Duodenal mucosa (tissue), 2 donors: ENCODE data around the gene NANOS3.

Source experiments
- H3K27ac ChIP-seq: one replicate; pipeline ENCODE4 v1.7.0; 2013; ENCODE audit warnings: low read depth, low read length
- H3K27me3 ChIP-seq, 2 donors: one replicate each; pipeline ENCODE4 v1.7.0; 2013; ENCODE audit warnings: low read length in 2 of 2, control low read depth in 1 of 2; ENCODE audit not compliant: insufficient read depth in 2 of 2, control insufficient read depth in 1 of 2
- H3K36me3 ChIP-seq, 2 donors: one replicate each; pipeline ENCODE4 v1.7.0; 2013; ENCODE audit warnings: low read length in 2 of 2, control low read depth in 1 of 2; ENCODE audit not compliant: insufficient read depth in 2 of 2, control insufficient read depth in 1 of 2
- H3K4me1 ChIP-seq, 2 donors: one replicate each; pipeline ENCODE4 v1.7.0; 2013; ENCODE audit warnings: low read length in 2 of 2, control low read depth in 1 of 2; ENCODE audit not compliant: insufficient read depth in 2 of 2, control insufficient read depth in 1 of 2
- H3K4me3 ChIP-seq, 2 donors: one replicate each; pipeline ENCODE4 v1.7.0; 2013; ENCODE audit warnings: low read length in 2 of 2, low read depth in 1 of 2
- H3K9ac ChIP-seq, 2 donors: one replicate each; pipeline ENCODE4 v1.7.0; 2013; ENCODE audit warnings: low read length in 2 of 2, low read depth in 1 of 2
- H3K9me3 ChIP-seq, 2 donors: one replicate each; pipeline ENCODE4 v1.7.0; 2013; ENCODE audit warnings: low read length in 2 of 2, control low read depth in 1 of 2; ENCODE audit not compliant: control insufficient read depth in 1 of 2

NANOS3 gene

DNA sequence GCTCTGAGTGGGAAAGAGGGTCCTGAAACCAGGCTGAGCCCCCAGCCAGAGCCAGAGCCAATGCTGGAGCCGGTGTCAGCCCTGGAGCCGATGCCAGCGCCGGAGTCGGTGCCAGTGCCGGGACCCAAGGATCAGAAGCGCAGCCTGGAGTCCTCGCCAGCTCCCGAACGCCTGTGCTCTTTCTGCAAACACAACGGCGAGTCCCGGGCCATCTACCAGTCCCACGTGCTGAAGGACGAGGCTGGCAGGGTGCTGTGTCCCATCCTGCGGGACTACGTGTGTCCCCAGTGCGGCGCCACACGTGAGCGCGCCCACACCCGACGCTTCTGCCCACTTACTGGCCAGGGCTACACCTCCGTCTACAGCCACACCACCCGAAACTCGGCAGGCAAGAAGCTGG lies 369 bp downstream of the NANOS3 start:
- Histone ChIP-seq H3K27ac (no peak overlapping the region), H3K27me3 (no peaks in the 10 kb centered on the region), H3K36me3 (no peaks in the 10 kb centered on the region), H3K4me1 (peaks cover 28 to 35% of the 10 kb centered on the region in 2 donors), H3K4me3 (no peak overlapping the region), H3K9me3 (no peaks in the 10 kb centered on the region), H3K9ac (no peak overlapping the region)

DNA sequence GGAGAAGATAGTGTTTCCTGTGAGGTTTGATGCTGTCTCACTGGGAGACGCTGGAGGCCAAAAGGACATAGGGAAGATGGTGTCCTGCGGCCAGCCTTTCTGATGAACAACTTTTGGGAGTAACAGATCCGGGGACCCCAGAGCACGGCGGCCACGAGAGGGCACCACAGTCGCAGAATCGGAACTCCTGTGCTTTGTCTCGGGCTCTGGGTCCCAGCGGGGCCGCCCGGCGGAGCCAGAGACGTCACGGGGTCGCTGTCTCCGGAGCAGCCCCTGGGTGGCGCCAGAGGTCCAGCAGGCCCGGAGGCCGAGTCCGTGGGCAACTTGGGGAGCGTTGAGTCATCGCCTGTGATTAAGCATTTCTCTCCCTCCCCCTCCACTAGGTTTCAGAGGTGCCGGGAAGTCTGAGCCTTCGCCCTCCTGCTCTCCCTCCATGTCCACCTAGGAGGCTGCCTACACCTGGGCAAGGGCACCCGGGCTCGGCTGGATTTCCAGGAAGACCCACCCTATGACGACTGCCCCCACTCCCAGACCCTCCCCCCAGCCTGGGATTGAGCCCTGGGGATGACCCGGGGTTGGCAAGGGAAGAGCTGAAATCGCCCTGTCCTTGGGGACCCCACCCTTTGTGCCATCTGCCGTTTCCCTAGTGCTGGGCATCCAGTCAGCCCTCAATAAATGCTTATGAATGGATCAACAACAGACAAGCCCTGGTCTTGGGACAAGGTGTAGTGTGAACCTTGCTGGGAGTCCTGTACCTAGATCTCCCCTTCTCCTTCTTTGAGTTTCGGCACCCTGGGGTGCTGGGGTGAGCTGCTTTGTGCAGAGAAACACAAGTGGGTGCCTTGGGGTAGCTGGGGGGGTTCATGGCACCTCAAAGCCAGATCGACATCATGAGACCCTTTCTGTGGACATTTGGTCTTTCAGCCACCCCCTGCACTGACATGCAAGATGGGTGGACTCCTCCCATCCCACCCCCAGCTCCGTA lies 3.4 kb downstream of the NANOS3 start:
- peaks cover 40 to 53% of the 10 kb centered on the region in 2 donors for H3K4me1 ChIP-seq
- no peaks in the 10 kb centered on the region for H3K36me3 ChIP-seq
- no peaks in the 10 kb centered on the region for H3K9me3 ChIP-seq
- H3K4me3 ChIP-seq: peak overlapping the region; percentile 56 to 58
- H3K27me3 ChIP-seq: no peaks in the 10 kb centered on the region
- peak overlapping the region; percentile 49 to 66 for H3K9ac ChIP-seq
- peak overlapping the region; percentile 69 for H3K27ac ChIP-seq

DNA sequence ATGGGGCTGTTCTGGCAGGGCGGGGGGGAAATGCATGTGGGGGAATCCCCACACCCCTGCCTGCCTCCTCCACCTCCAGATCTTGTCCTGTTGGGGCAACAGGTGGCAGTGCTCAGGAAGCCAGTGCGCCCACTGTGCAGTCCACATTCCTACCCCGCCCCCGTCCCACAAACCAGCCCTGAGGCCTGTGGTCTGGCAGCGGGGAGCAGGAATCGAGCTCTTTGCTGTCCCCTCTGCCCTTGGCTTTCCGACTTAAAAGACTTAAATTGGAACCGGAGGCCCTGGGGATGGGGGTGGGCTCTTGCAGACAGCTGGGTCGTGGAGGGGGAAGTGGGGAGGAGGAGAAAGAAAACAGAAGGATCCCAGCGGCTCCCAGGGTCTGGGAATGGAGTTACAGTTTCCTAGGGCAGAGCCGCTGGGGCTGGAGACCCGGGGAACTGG lies 4.3 kb downstream of the NANOS3 start:
- H3K36me3 ChIP-seq: no peaks in the 10 kb centered on the region
- H3K27ac ChIP-seq: no peak overlapping the region
- no peaks in the 10 kb centered on the region for H3K27me3 ChIP-seq
- H3K9ac ChIP-seq: peak overlapping the region; percentile 36 to 47
- no peaks in the 10 kb centered on the region for H3K9me3 ChIP-seq
- H3K4me1 ChIP-seq: peaks cover 49 to 62% of the 10 kb centered on the region in 2 donors
- peak overlapping the region in 1 of 2 donors; percentile 1 for H3K4me3 ChIP-seq

DNA sequence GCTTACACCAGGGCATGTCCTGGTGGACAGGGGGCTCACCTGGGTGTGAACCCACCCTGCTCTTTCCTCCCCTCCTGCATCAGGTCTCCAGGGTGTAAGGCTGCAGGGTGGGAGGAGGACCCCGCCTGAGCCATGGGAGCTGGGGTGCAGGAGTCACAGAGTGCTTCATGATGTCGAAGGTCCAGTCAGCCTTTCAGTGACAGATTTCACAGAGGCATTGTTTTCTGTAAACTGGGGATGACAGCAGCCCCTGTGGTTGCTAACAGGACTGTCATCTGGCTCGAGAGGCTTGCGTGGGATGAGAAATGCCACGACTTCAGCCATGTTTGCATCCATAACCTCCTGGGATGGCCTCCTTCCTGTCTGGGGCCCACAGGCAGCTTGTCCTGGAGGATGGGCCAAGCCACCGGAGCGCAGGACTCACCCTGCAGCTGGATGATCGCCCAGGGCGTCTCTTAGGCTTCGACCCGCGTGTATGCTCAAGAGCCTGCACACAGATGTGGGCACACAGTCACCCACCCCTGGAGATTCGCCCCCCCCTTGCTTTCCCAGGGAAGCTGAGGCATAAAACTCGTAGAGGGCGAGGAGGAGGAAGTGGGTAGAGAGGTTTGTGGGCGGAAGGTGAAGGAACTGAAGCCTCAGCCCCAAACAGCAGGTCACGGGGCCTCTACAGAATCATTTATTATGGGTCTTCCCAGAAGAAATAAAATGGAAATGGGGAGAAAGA lies 4.9 kb downstream of the NANOS3 start:
- Histone ChIP-seq H3K9me3 (no peaks in the 10 kb centered on the region), H3K4me1 (peaks cover 49 to 67% of the 10 kb centered on the region in 2 donors), H3K4me3 (peak overlapping the region; percentile 1 to 21), H3K27me3 (no peaks in the 10 kb centered on the region), H3K27ac (no peak overlapping the region), H3K9ac (peak overlapping the region; percentile 36 to 47), H3K36me3 (no peaks in the 10 kb centered on the region)

DNA sequence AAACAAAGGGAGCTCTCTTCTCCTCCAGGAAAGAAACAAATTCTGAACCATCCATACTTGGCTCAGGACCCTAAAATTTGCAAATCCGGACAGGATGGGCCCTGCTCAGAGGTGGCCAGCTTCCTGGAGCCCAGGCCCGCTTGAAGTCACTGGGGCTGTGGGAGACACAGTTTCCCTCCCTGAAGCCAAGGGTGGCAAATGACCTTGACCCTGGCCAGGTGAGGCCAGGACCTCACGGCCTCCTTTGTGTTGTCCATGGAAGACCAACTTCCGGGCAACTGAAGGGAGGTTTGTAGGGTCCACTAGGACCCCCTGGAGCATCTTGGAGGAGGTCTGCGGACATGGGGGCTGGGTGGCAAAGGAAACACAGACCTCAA lies 5.5 kb downstream of the NANOS3 start:
- Histone ChIP-seq H3K9me3 (no peaks in the 10 kb centered on the region), H3K4me3 (no peak overlapping the region), H3K27ac (no peak overlapping the region), H3K36me3 (no peaks in the 10 kb centered on the region), H3K4me1 (peaks cover 51 to 67% of the 10 kb centered on the region in 2 donors), H3K9ac (peak overlapping the region in 1 of 2 donors; percentile 36), H3K27me3 (no peaks in the 10 kb centered on the region)

DNA sequence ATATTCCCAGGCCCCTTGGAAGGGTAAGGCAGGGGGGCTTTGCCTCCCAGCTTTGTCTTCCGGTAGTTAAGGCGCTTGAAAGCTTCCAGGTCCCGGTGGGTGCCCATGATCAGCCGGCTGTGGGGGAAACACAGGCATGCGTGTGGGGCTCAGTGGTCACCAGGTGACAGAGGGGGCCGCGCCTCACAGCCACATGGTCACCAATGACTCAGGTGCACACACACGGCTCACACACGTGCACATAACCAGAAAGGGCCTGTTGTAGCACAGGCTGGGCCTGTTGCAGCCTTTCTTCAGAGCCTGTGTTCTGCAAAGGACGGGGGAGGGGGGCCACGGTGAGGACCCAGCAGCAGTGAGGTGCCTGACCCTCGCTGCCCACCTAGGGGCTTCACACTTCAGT lies 5.9 kb downstream of the NANOS3 start:
- Histone ChIP-seq H3K9ac (no peak overlapping the region), H3K4me3 (no peak overlapping the region), H3K9me3 (no peaks in the 10 kb centered on the region), H3K4me1 (peaks cover 54 to 69% of the 10 kb centered on the region in 2 donors), H3K27me3 (no peaks in the 10 kb centered on the region), H3K27ac (no peak overlapping the region), H3K36me3 (no peaks in the 10 kb centered on the region)

DNA sequence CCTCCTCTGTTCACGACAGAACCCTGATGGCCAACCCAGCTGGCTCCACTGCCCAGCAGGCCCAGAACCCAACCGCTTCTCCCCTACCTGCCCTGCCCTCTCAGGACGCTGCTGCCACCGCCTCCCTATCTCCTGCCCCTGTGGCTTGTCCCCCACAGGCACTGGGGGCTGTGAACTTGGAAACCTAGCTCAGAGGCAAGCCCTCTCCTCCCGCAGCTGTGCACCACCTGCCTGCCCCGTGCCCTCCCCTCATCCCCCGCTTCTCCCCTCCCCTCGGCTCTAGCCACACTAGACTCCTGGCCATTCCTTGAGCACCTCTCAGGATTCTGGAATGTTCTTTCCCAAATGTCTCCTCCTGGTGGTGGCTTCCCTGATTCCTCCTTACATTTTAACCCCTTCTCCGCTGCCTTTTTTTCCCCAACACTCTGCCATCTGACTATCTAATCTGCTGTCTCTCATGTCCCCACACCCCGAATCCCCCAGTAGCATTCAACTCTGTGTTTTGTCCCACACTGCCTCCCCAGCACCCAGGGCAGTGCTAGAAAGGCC lies 6.7 kb downstream of the NANOS3 start:
- H3K4me1 ChIP-seq: peaks cover 54 to 77% of the 10 kb centered on the region in 2 donors
- no peaks in the 10 kb centered on the region for H3K27me3 ChIP-seq
- no peaks in the 10 kb centered on the region for H3K36me3 ChIP-seq
- H3K9ac ChIP-seq: no peak overlapping the region
- no peak overlapping the region for H3K4me3 ChIP-seq
- no peak overlapping the region for H3K27ac ChIP-seq
- H3K9me3 ChIP-seq: no peaks in the 10 kb centered on the region

DNA sequence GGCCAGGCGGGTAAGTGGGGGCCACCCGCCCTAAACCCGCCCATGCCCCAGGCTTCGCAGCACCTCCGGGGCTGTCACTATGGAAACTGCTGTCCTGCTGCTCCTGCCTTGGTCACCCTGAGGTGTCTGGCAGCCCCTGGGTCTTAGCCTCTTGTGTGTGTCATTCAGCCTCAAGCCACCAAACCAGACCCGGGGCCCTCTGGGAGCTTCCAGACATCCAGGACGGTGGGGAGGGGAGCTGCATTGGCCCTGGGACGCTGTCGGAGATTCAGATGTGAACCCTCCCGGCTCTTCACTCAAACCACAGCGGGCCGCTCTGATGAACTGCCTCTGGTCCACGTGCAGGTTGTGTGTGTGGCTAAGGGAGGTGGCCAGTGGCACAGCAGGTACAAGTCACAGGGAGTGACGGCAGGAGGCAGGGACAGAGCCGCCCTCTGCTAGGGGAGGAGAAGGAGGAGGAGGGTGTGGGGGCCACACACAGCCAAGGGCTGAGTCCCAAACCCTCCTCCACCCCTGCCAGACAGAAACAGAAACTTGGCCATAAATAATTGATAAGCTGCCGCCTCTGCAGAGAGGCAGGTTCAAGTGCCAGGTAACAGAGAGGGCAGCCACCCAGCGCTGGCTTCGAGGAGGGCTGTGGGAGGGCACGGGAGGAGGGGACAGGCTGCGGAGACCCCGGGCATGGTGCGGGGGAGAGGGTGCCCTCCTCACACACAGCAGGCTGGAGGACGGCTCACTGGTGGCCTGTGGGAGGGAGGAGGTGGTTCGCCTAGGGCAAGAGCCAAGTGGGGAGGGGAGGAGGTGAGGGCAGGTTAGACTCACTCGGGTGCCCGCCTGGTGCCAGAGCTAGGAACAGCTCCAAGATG lies 8.0 kb downstream of the NANOS3 start:
- Histone ChIP-seq H3K27me3 (no peaks in the 10 kb centered on the region), H3K36me3 (no peaks in the 10 kb centered on the region), H3K4me3 (peak overlapping the region; percentile 40 to 41), H3K27ac (no peak overlapping the region), H3K9me3 (no peaks in the 10 kb centered on the region), H3K9ac (peak overlapping the region; percentile 45 to 79), H3K4me1 (peaks cover 54 to 75% of the 10 kb centered on the region in 2 donors)

DNA sequence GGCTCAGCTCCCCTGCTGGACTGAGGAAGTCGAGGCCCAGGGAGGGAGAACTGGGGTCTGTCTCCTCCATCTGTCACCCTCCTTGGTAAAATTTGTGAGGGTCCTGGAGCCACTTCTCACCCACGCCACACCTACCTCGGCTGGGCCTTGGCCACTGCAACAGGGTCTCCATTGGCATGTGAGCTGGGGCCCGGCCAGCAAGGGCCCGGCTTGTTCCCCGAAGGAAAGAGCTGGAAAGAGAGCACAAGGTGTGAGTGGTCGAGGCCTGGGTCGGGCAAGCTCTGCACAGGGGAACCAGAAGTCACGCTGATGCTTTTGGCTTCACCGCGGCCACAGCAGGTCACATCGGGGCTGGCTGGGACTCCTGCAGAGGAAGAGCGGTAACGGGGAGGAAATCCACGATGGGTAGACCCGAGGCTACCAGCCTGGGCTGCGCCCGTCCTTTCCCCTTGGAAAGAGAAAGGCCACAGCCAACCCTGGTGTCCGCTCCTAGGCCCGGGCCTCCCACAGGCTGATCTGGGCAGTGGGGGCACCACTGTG lies 9.0 kb downstream of the NANOS3 start:
- no peaks in the 10 kb centered on the region for H3K9me3 ChIP-seq
- H3K4me1 ChIP-seq: peaks cover 47 to 68% of the 10 kb centered on the region in 2 donors

More for the DNA sequence above, 9.0 kb downstream of the NANOS3 start:
- Histone ChIP-seq H3K27ac (no peak overlapping the region), H3K4me3 (peak overlapping the region in 1 of 2 donors; percentile 40), H3K9ac (peak overlapping the region; percentile 45 to 79), H3K27me3 (no peaks in the 10 kb centered on the region), H3K36me3 (no peaks in the 10 kb centered on the region)
